Fibroblast of mammary gland (primary cell): ENCODE data around the gene IL17RE.

Source experiments
- DNase-seq: peaks from one replicate; pipeline ENCODE4 v3.0.0-alpha.2; 2010; ENCODE audit warnings: low read depth
- H3K4me3 ChIP-seq: 2 replicates; pipeline ENCODE4 v1.5.1; 2011; ENCODE audit warnings: low read depth, mild to moderate bottlenecking, low read length, moderate library complexity; ENCODE audit not compliant: control insufficient read depth
- CTCF ChIP-seq: conservative IDR thresholded peaks from 2 replicates; pipeline ENCODE4 v1.5.1; 2011; ENCODE audit warnings: low read depth, low read length, inconsistent platforms; ENCODE audit not compliant: control insufficient read depth, insufficient read depth

Gene IL17RE

GRCh38 chr3:9909221-9910013, 6.8 kb downstream of the IL17RE start:
- DNase-seq, result peak; percentile 31
- no peak for TF ChIP-seq CTCF

GRCh38 chr3:9911863-9912262, 9.2 kb downstream of the IL17RE start:
- no peak for TF ChIP-seq CTCF
- no peak for DNase-seq
- no peak overlapping the region for H3K4me3 ChIP-seq

More at GRCh38 chr3:9909221-9910013, 6.8 kb downstream of the IL17RE start:
- no peak overlapping the region for H3K4me3 ChIP-seq

- DNase-seq, result peak; percentile 76
These were observed 9.8 kb downstream of the IL17RE start for GRCh38 chr3:9912294-9912935.

GRCh38 chr3:9913601-9914000, 11.0 kb downstream of the IL17RE start:
- no peak for TF ChIP-seq CTCF
- DNase-seq, result no peak
- H3K4me3 ChIP-seq, result no peak overlapping the region

More at GRCh38 chr3:9912294-9912935, 9.8 kb downstream of the IL17RE start:
- TF ChIP-seq CTCF, result no peak
- H3K4me3 ChIP-seq, result no peak overlapping the region

GRCh38 chr3:9914011-9914410, 11.4 kb downstream of the IL17RE start:
- no peak for TF ChIP-seq CTCF
- DNase-seq, result no peak
- no peak overlapping the region for H3K4me3 ChIP-seq

- no peak for DNase-seq
- peak overlapping the region; percentile 27 for H3K4me3 ChIP-seq
These were observed 12.1 kb downstream of the IL17RE start for GRCh38 chr3:9914559-9915253.

More at GRCh38 chr3:9914559-9915253, 12.1 kb downstream of the IL17RE start:
- TF ChIP-seq CTCF, result no peak
